Neural progenitor cell (in vitro differentiated cells): Measurements from ENCODE around the gene FAM120A. TPM values are rescaled to one million over a fixed set of nuclear protein-coding genes. Genes with fewer than 3 reads are reported as not detected.

Experiments used
- DNase-seq: peaks from one replicate; pipeline ENCODE4 v3.0.0-alpha.2; 2016; ENCODE audit warnings: low spot score
- H2AFZ ChIP-seq: fragments of 200-600 bp; sonication (generic); replicated peaks from 2 replicates; pipeline ENCODE4 v1.6.1; 2016; ENCODE audit warnings: antibody characterized with exemption
- H3F3A ChIP-seq: fragments of 200-600 bp; sonication (generic); 2 replicates; pipeline ENCODE4 v1.6.1; 2016; ENCODE audit warnings: antibody characterized with exemption, low read depth
- H3K27ac ChIP-seq: fragments of 200-600 bp; sonication (generic); 2 replicates; pipeline ENCODE4 v1.5.1; 2016; ENCODE audit warnings: mild to moderate bottlenecking
- H3K27me3 ChIP-seq: fragments of 200-600 bp; sonication (generic); 2 replicates; pipeline ENCODE4 v1.6.1; 2016; ENCODE audit warnings: mild to moderate bottlenecking, moderate library complexity
- H3K36me3 ChIP-seq: fragments of 200-600 bp; sonication (generic); 2 replicates; pipeline ENCODE4 v1.5.1; 2016
- H3K4me1 ChIP-seq: fragments of 200-600 bp; sonication (generic); 2 replicates; pipeline ENCODE4 v1.6.1; 2016; ENCODE audit warnings: mixed run types
- H3K4me2 ChIP-seq: fragments of 200-600 bp; sonication (generic); 2 replicates; pipeline ENCODE4 v1.6.1; 2016
- H3K4me3 ChIP-seq: fragments of 200-600 bp; sonication (generic); 2 replicates; pipeline ENCODE4 v1.5.1; 2016
- H3K79me2 ChIP-seq: fragments of 200-600 bp; sonication (generic); 2 replicates; pipeline ENCODE4 v1.6.1; 2016; ENCODE audit warnings: low read depth
- H3K9ac ChIP-seq: fragments of 200-600 bp; sonication (generic); 2 replicates; pipeline ENCODE4 v1.6.1; 2016
- H3K9me3 ChIP-seq: fragments of 200-600 bp; sonication (generic); 2 replicates; pipeline ENCODE4 v1.5.1; 2016; ENCODE audit warnings: low read depth
- H4K20me1 ChIP-seq: fragments of 200-600 bp; sonication (generic); 2 replicates; pipeline ENCODE4 v1.6.1; 2016; ENCODE audit warnings: low read depth
- H3K27ac Mint-ChIP-seq: 3 replicates; pipeline ENCODE4 v1.8.0; 2021; ENCODE audit warnings: mixed read lengths
- H3K27me3 Mint-ChIP-seq: 2 replicates; pipeline ENCODE4 v1.8.0; 2022; ENCODE audit warnings: low read depth, mild to moderate bottlenecking, inconsistent platforms, moderate library complexity, mixed read lengths; ENCODE audit not compliant: insufficient read depth
- H3K36me3 Mint-ChIP-seq: 3 replicates; pipeline ENCODE4 v1.8.0; 2021; ENCODE audit warnings: mixed read lengths
- H3K4me1 Mint-ChIP-seq: 3 replicates; pipeline ENCODE4 v1.8.0; 2021; ENCODE audit warnings: mixed read lengths
- H3K4me3 Mint-ChIP-seq: 3 replicates; pipeline ENCODE4 v1.8.0; 2021; ENCODE audit warnings: mild to moderate bottlenecking, moderate library complexity, mixed read lengths
- H3K9me3 Mint-ChIP-seq: 3 replicates; pipeline ENCODE4 v1.8.0; 2020; ENCODE audit warnings: mixed read lengths
- CTCF ChIP-seq: fragments of 200-600 bp; sonication (generic); IDR thresholded peaks from 2 replicates; pipeline ENCODE4 v1.5.1; 2017; ENCODE audit warnings: antibody characterized with exemption, mild to moderate bottlenecking
- EZH2 ChIP-seq: fragments of 200-600 bp; sonication (generic); IDR thresholded peaks from 2 replicates; pipeline ENCODE4 v1.6.1; 2017; ENCODE audit warnings: antibody characterized with exemption, mild to moderate bottlenecking, moderate library complexity
- EZH2phosphoT487 ChIP-seq: fragments of 200-600 bp; sonication (generic); IDR thresholded peaks from 2 replicates; pipeline ENCODE4 v1.6.1; 2017; ENCODE audit warnings: antibody characterized with exemption
- total RNA-seq: library from RNA; depleted of rRNA; stranded (reverse); fragments of >200 nt; gene quantifications from 2 replicates; pipeline ENCODE4 v1.2.3, GENCODE V29; 2015; ENCODE audit warnings: low replicate concordance

Gene FAM120A
- total RNA-seq, 1 donor from 2014 or later, result 17.2 TPM

GRCh38 chr9:93491593-93492232, 40.2 kb downstream of the FAM120A start:
- peaks cover 11% of the 10 kb centered on the region for H3K79me2 ChIP-seq
- no peak overlapping the region for H3K27ac Mint-ChIP-seq

GRCh38 chr9:93492327-93492726, 40.8 kb downstream of the FAM120A start:
- H3K27me3 Mint-ChIP-seq, result no peaks in the 10 kb centered on the region
- Histone ChIP-seq H3K79me2 (peaks cover 4% of the 10 kb centered on the region), H2AFZ (no peak overlapping the region), H4K20me1 (peaks cover 4% of the 10 kb centered on the region), H3K9me3 (no peaks in the 10 kb centered on the region), H3K36me3 (no peaks in the 10 kb centered on the region), H3K27me3 (no peaks in the 10 kb centered on the region), H3K9ac (no peak overlapping the region), H3K4me2 (no peak overlapping the region), H3K27ac (no peak overlapping the region), H3K4me1 (peaks cover 4% of the 10 kb centered on the region), H3K4me3 (no peak overlapping the region), H3F3A (no peaks in the 10 kb centered on the region)
- no peak overlapping the region for H3K27ac Mint-ChIP-seq
- no peak overlapping the region for H3K4me3 Mint-ChIP-seq
- H3K36me3 Mint-ChIP-seq, result peaks cover 26% of the 10 kb centered on the region
- no peaks in the 10 kb centered on the region for H3K9me3 Mint-ChIP-seq
- TF ChIP-seq EZH2 (no peak), CTCF (no peak), EZH2phosphoT487 (no peak)
- H3K4me1 Mint-ChIP-seq, result peaks cover 2% of the 10 kb centered on the region
- DNase-seq, result peak; percentile 16

More at GRCh38 chr9:93491593-93492232, 40.2 kb downstream of the FAM120A start:
- Histone ChIP-seq H3K9ac (no peak overlapping the region), H3K4me2 (no peak overlapping the region), H3K27ac (no peak overlapping the region), H3K36me3 (no peaks in the 10 kb centered on the region), H4K20me1 (peaks cover 4% of the 10 kb centered on the region), H3F3A (no peaks in the 10 kb centered on the region), H3K9me3 (no peaks in the 10 kb centered on the region), H3K4me1 (peaks cover 4% of the 10 kb centered on the region), H3K4me3 (no peak overlapping the region), H2AFZ (no peak overlapping the region), H3K27me3 (no peaks in the 10 kb centered on the region)
- H3K4me3 Mint-ChIP-seq, result no peak overlapping the region
- H3K36me3 Mint-ChIP-seq, result peaks cover 25% of the 10 kb centered on the region
- H3K4me1 Mint-ChIP-seq, result peaks cover 2% of the 10 kb centered on the region
- DNase-seq, result no peak
- H3K27me3 Mint-ChIP-seq, result no peaks in the 10 kb centered on the region
- no peaks in the 10 kb centered on the region for H3K9me3 Mint-ChIP-seq
- TF ChIP-seq EZH2 (no peak), EZH2phosphoT487 (no peak), CTCF (no peak)

- Histone ChIP-seq H2AFZ (no peak overlapping the region), H3K27me3 (no peaks in the 10 kb centered on the region), H3K27ac (no peak overlapping the region), H3K36me3 (no peaks in the 10 kb centered on the region), H3K4me1 (peaks cover 4% of the 10 kb centered on the region), H3K79me2 (peaks cover 3% of the 10 kb centered on the region), H3K4me3 (no peak overlapping the region), H3K9ac (no peak overlapping the region), H3K4me2 (no peak overlapping the region), H3F3A (no peaks in the 10 kb centered on the region), H4K20me1 (peaks cover 4% of the 10 kb centered on the region), H3K9me3 (no peaks in the 10 kb centered on the region)
- H3K27ac Mint-ChIP-seq, result no peak overlapping the region
- DNase-seq, result no peak
- no peak overlapping the region for H3K4me3 Mint-ChIP-seq
- TF ChIP-seq EZH2phosphoT487 (no peak), EZH2 (no peak), CTCF (no peak)
- H3K9me3 Mint-ChIP-seq, result no peaks in the 10 kb centered on the region
- peaks cover 2% of the 10 kb centered on the region for H3K4me1 Mint-ChIP-seq
- no peaks in the 10 kb centered on the region for H3K27me3 Mint-ChIP-seq
- H3K36me3 Mint-ChIP-seq, result peaks cover 25% of the 10 kb centered on the region
These were observed 42.5 kb downstream of the FAM120A start for GRCh38 chr9:93493949-93494348.
